CD4-positive, alpha-beta T cell (primary cell): Measurements from ENCODE around the gene UBE2N. TPM values are rescaled to one million over a fixed set of nuclear protein-coding genes. Genes with fewer than 3 reads are reported as not detected.
A peak's percentile ranks its signal among the peaks of the same experiment; 100 is the strongest.

Experiments used
- ATAC-seq: fragments of 200-7000 bp; cut with Tn5 transposase; one replicate; pipeline ENCODE4 v1.10.0; 2022; ENCODE audit warnings: mild to moderate bottlenecking; ENCODE audit not compliant: poor library complexity
- CTCF ChIA-PET: fragments of 350-600 bp; sonication (Branson Sonifier 250); formaldehyde crosslinking; loops from one replicate; lab custom pipeline; 2021; ENCODE audit warnings: antibody characterized with exemption, inconsistent platforms; lab: Charles Lee
- POLR2A ChIA-PET: fragments of 350-600 bp; sonication (Branson Sonifier 250); formaldehyde crosslinking; loops from one replicate; lab custom pipeline; 2021; ENCODE audit warnings: antibody characterized with exemption, inconsistent platforms; lab: Charles Lee
- DNase-seq, 14 experiments: peaks; one replicate each; pipeline ENCODE4 v3.0.0-alpha.2; 2013 to 2020; ENCODE audit warnings: mixed read lengths in 2 of 14
- H3K27ac ChIP-seq, 2 donors: one replicate each; pipeline versions ENCODE4 v1.5.1 to v1.7.0; 2013; ENCODE audit warnings: low read length in 2 of 2, low read depth in 1 of 2, mild to moderate bottlenecking in 1 of 2
- H3K27me3 ChIP-seq, 2 experiments: 1 replicate in 1 of 2; 2 replicates in 1 of 2; pipeline versions ENCODE4 v1.6.1 to v1.7.0; 2013; ENCODE audit warnings: low read length in 2 of 2, control low read depth in 1 of 2, mild to moderate bottlenecking in 1 of 2, moderate library complexity in 1 of 2; ENCODE audit not compliant: insufficient read depth in 2 of 2, control insufficient read depth in 1 of 2
- H3K36me3 ChIP-seq: one replicate; pipeline ENCODE4 v1.6.1; 2013; ENCODE audit warnings: low read length, control low read depth; ENCODE audit not compliant: insufficient read depth
- H3K4me1 ChIP-seq: one replicate; pipeline ENCODE4 v1.6.1; 2013; ENCODE audit warnings: low read length, control low read depth; ENCODE audit not compliant: insufficient read depth
- H3K4me3 ChIP-seq: one replicate; pipeline ENCODE4 v1.5.1; 2013; ENCODE audit warnings: mild to moderate bottlenecking, low read length, moderate library complexity
- H3K9me3 ChIP-seq, 2 experiments: 1 replicate in 1 of 2; 2 replicates in 1 of 2; pipeline versions ENCODE4 v1.6.1 to v1.7.0; 2013; ENCODE audit warnings: low read length in 2 of 2, mild to moderate bottlenecking in 2 of 2, control low read depth in 1 of 2, moderate library complexity in 1 of 2; ENCODE audit not compliant: control insufficient read depth in 1 of 2, insufficient read depth in 1 of 2
- H3K27ac Mint-ChIP-seq: one replicate; pipeline ENCODE4 v1.8.0; 2020; ENCODE audit warnings: mixed read lengths
- H3K27me3 Mint-ChIP-seq: one replicate; pipeline ENCODE4 v1.8.0; 2021; ENCODE audit warnings: mixed read lengths
- H3K36me3 Mint-ChIP-seq: one replicate; pipeline ENCODE4 v1.8.0; 2021; ENCODE audit warnings: low read depth, mixed read lengths
- H3K4me1 Mint-ChIP-seq: one replicate; pipeline ENCODE4 v1.8.0; 2021; ENCODE audit warnings: low read depth, mixed read lengths
- H3K4me3 Mint-ChIP-seq: one replicate; pipeline ENCODE4 v1.8.0; 2020; ENCODE audit warnings: mild to moderate bottlenecking, mixed read lengths
- H3K9me3 Mint-ChIP-seq: one replicate; pipeline ENCODE4 v1.8.0; 2020; ENCODE audit warnings: mixed read lengths
- intact Hi-C, 2 experiments: fragments of 100-400 bp; cut with DNase I in 1 of 2; cut with micrococcal nuclease in 1 of 2; formaldehyde crosslinking; loops; one replicate each; pipeline versions ENCODE4 v1.15.1 to v1.9.0; 2023 to 2025; cut with DNase I, micrococcal nuclease
- total RNA-seq, 174 experiments: library from RNA in 2 of 174; stranded (reverse) in 2 of 174; gene quantifications; one replicate each; pipeline ENCODE4 v1.2.3 and lab custom pipeline; 2021 to 2026
- TF ChIP-seq, protein P1 (sequence below): fragments of 200-600 bp; IDR thresholded peaks from one replicate; pipeline ENCODE4 v1.8.0; 2022; ENCODE audit warnings: antibody characterized with exemption, mild to moderate bottlenecking

The UBE2N gene
- total RNA-seq, 2 experiments from 2014 or later: 89.8 to 101 TPM

DNA sequence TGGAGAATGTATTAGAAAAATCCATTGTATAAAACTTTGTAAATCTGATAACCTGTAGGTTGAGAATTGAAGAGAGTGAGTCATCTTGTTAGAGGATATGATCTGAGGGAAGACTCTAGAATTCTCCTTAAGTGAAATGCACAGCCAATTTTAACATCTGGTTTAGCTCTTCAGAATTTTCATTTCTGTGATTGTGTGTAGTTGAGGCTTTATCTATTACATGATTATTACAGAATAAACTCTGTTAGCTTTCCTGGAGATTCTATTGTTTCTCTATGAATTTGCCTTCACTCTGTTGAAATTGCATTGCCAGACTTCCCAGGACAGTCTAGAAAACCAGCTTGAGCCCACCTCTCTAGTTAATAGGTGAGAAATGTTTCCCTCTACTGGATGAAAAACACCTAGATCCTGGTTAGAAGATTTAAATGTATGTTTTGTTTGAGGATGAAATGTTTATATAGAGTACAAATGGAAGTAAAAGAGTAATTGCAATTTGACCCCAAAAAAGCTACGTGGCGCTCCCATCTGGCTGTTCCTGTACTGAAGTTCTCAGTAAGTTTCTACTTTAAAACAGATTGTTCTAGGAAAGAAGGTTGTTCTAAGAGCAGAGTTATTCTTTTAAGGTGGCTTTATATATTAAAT, 61.1 kb downstream of the UBE2N start:
- Histone ChIP-seq H3K27me3 (no peaks in the 10 kb centered on the region), H3K36me3 (peaks cover 8% of the 10 kb centered on the region), H3K4me1 (peaks cover 52% of the 10 kb centered on the region), H3K4me3 (peak overlapping the region; percentile 74), H3K27ac (peak overlapping the region in 1 of 2 donors; percentile 9), H3K9me3 (no peaks in the 10 kb centered on the region)
- Mint-ChIP-seq H3K36me3 (peaks cover 15% of the 10 kb centered on the region), H3K4me1 (peaks cover 69% of the 10 kb centered on the region), H3K9me3 (no peaks in the 10 kb centered on the region), H3K27ac (peak overlapping the region; percentile 99), H3K4me3 (peak overlapping the region; percentile 100), H3K27me3 (no peaks in the 10 kb centered on the region)
- intact Hi-C loops: loop anchor here in 1 of 2 experiments (5.0 kb wide), 2 partner anchors 57 to 187 kb away; no protein-coding TSS in a partner anchor
- ChIA-PET CTCF (interaction anchor here (0.6 to 1.9 kb wide), 6 partner anchors 10 to 596 kb away, joined by 3 to 10 read pairs (median 4); no protein-coding TSS in a partner anchor), POLR2A (interaction anchor here (0.7 to 1.3 kb wide), 3 partner anchors 61 to 451 kb away, joined by 3 to 6 read pairs (median 6); partner anchors contain the start of gene UBE2N)
- TF ChIP-seq, protein P1, sequence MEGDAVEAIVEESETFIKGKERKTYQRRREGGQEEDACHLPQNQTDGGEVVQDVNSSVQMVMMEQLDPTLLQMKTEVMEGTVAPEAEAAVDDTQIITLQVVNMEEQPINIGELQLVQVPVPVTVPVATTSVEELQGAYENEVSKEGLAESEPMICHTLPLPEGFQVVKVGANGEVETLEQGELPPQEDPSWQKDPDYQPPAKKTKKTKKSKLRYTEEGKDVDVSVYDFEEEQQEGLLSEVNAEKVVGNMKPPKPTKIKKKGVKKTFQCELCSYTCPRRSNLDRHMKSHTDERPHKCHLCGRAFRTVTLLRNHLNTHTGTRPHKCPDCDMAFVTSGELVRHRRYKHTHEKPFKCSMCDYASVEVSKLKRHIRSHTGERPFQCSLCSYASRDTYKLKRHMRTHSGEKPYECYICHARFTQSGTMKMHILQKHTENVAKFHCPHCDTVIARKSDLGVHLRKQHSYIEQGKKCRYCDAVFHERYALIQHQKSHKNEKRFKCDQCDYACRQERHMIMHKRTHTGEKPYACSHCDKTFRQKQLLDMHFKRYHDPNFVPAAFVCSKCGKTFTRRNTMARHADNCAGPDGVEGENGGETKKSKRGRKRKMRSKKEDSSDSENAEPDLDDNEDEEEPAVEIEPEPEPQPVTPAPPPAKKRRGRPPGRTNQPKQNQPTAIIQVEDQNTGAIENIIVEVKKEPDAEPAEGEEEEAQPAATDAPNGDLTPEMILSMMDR: peak; percentile 12
- no peak for ATAC-seq
- DNase-seq: peak in 2 of 14 experiments; percentile 19 to 27

DNA sequence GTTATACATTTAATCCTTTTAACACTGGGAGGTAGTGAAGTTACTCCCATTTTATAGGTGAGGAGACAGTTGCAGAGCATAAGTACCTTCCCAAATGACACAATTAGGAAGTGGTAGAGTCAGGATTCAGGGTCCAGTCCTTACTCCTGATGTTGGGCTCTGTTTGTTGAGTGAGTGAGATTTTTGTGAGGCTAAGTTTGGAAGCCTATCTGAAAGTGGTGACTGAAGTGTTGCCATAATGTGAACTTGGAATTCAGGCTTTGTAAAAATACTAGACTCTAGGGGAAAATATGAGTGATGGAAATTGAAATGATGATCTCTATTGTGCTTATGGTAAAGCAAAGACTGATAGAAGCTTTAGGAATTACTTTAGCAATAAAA, 61.8 kb downstream of the UBE2N start:
- Mint-ChIP-seq H3K4me3 (peak overlapping the region; percentile 100), H3K27me3 (no peaks in the 10 kb centered on the region), H3K36me3 (peaks cover 10% of the 10 kb centered on the region), H3K9me3 (no peaks in the 10 kb centered on the region), H3K4me1 (peaks cover 63% of the 10 kb centered on the region), H3K27ac (peak overlapping the region; percentile 99)
- Histone ChIP-seq H3K9me3 (no peaks in the 10 kb centered on the region), H3K27me3 (no peaks in the 10 kb centered on the region), H3K4me1 (peaks cover 49% of the 10 kb centered on the region), H3K4me3 (peak overlapping the region; percentile 74), H3K36me3 (peaks cover 2% of the 10 kb centered on the region), H3K27ac (peak overlapping the region in 1 of 2 donors; percentile 85)
- POLR2A ChIA-PET: interaction anchor here (0.5 to 2.3 kb wide), 4 partner anchors 62 to 1929 kb away, joined by 3 to 6 read pairs (median 6); partner anchors contain the start of gene UBE2N
- TF ChIP-seq, protein P1: no peak
- ATAC-seq: no peak
- intact Hi-C loops: loop anchor here (5.0 to 10.0 kb wide), 8 partner anchors 57 to 1075 kb away; partner anchors contain the start of genes CEP83 (in 1 of the 2), CRADD (in 1 of the 2), EEA1 (in 1 of the 2) and UBE2N (in 1 of the 2)
- CTCF ChIA-PET: interaction anchor here (0.6 to 1.9 kb wide), 6 partner anchors 11 to 595 kb away, joined by 3 to 10 read pairs (median 4); no protein-coding TSS in a partner anchor
- DNase-seq: no peak

DNA sequence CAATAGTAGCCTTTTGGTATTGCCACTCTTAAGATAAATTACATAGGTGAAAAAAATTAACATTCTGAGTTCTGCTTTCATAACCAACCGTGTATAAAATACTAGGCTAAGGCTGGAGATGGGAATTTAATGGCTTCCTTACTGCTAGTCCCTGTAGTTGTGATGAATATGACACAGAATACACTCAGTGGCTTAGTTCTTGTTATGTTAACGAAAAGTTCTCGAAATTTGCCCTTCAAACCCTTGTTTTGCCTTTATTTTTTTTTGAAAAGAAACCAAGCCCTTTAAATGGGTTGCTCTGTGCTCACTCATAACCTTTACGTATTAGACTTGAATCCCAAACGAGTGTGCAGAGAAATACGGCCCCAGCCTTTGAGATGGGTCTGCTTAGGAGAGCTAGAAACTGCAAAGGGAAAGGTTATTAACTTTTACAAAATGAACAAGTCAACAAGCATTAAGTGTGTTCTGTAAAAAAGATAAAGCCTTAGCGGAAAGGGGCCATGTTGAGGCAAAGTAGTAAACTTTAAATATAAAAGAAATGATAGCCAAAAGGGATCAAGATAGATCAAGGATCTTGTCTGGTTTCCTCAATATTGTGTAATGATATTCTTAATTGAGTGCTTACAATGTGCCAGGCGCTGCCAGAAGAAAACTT, 62.3 kb downstream of the UBE2N start:
- Histone ChIP-seq H3K27ac (peak overlapping the region; percentile 85 to 88), H3K4me1 (peaks cover 44% of the 10 kb centered on the region), H3K9me3 (no peaks in the 10 kb centered on the region), H3K4me3 (peak overlapping the region; percentile 74), H3K36me3 (peaks cover 2% of the 10 kb centered on the region), H3K27me3 (no peaks in the 10 kb centered on the region)
- no peaks in the 10 kb centered on the region for H3K27me3 Mint-ChIP-seq
- H3K36me3 Mint-ChIP-seq: peaks cover 10% of the 10 kb centered on the region
- peak overlapping the region; percentile 100 for H3K4me3 Mint-ChIP-seq
- H3K4me1 Mint-ChIP-seq: peaks cover 60% of the 10 kb centered on the region
- ChIA-PET POLR2A (interaction anchor here (0.5 to 2.3 kb wide), 6 partner anchors 24 to 1929 kb away, joined by 3 to 6 read pairs (median 4); no protein-coding TSS in a partner anchor), CTCF (interaction anchor here (1.9 kb wide), 1 partner anchor 40 kb away, joined by 5 read pairs; no protein-coding TSS in a partner anchor)
- TF ChIP-seq, protein P1: no peak
- DNase-seq (peak in 2 of 14 experiments; percentile 17 to 23), ATAC-seq (no peak)
- intact Hi-C loops: loop anchor here (5.0 to 10.0 kb wide), 6 partner anchors 63 to 1075 kb away; partner anchors contain the start of genes CEP83 (in 1 of the 2), CRADD (in 1 of the 2), EEA1 (in 1 of the 2) and UBE2N (in 1 of the 2)
- no peaks in the 10 kb centered on the region for H3K9me3 Mint-ChIP-seq
- H3K27ac Mint-ChIP-seq: peak overlapping the region; percentile 99
